DND-41 (cell line): ENCODE measurements around the gene C17orf58.

Experiments used
- ATAC-seq: fragments of 200-7000 bp; cut with Tn5 transposase; 3 replicates; pipeline ENCODE4 v1.9.1; 2021; ENCODE audit warnings: low read depth; ENCODE audit not compliant: insufficient read depth
- DNase-seq: peaks from one replicate; pipeline ENCODE4 v3.0.0-alpha.2; 2020
- H2AFZ ChIP-seq: 2 replicates; pipeline ENCODE4 v1.6.0; 2012; ENCODE audit warnings: low read depth, low read length
- H3K27ac ChIP-seq: 2 replicates; pipeline ENCODE4 v1.5.1; 2012; ENCODE audit warnings: low read length, inconsistent platforms
- H3K27me3 ChIP-seq: fragments of 200-600 bp; sonication (generic); 2 replicates; pipeline ENCODE4 v1.6.0; 2012; ENCODE audit warnings: low read length, mild to moderate bottlenecking, inconsistent platforms; ENCODE audit not compliant: insufficient read depth, poor library complexity
- H3K36me3 ChIP-seq: 2 replicates; pipeline ENCODE4 v1.5.1; 2012; ENCODE audit warnings: low read length, inconsistent platforms; ENCODE audit not compliant: insufficient read depth
- H3K4me1 ChIP-seq: 2 replicates; pipeline ENCODE4 v1.5.1; 2012; ENCODE audit warnings: mild to moderate bottlenecking, low read length; ENCODE audit not compliant: insufficient read depth
- H3K4me2 ChIP-seq: 2 replicates; pipeline ENCODE4 v1.6.0; 2012; ENCODE audit warnings: mild to moderate bottlenecking, moderate library complexity, low read length, inconsistent platforms; ENCODE audit not compliant: insufficient read depth
- H3K4me3 ChIP-seq, 2 experiments: fragments of 200-600 bp in 1 of 2; shearing (Covaris generic) in 1 of 2; 2 replicates each; pipeline ENCODE4 v1.5.1; 2012 to 2016; ENCODE audit warnings: inconsistent platforms in 2 of 2, low read length in 2 of 2, mild to moderate bottlenecking in 2 of 2, low read depth in 1 of 2, moderate library complexity in 1 of 2
- H3K79me2 ChIP-seq: 2 replicates; pipeline ENCODE4 v1.6.0; 2012; ENCODE audit warnings: low read length, inconsistent platforms; ENCODE audit not compliant: insufficient read depth
- H3K9ac ChIP-seq: 2 replicates; pipeline ENCODE4 v1.6.0; 2012; ENCODE audit warnings: low read depth, mild to moderate bottlenecking, inconsistent platforms, low read length, moderate library complexity
- H3K9me3 ChIP-seq: 2 replicates; pipeline ENCODE4 v1.5.1; 2012; ENCODE audit warnings: low read length, moderate library complexity, mild to moderate bottlenecking, inconsistent platforms; ENCODE audit not compliant: insufficient read depth, severe bottlenecking
- H4K20me1 ChIP-seq: 2 replicates; pipeline ENCODE4 v1.6.0; 2012; ENCODE audit warnings: low read length; ENCODE audit not compliant: insufficient read depth
- CTCF ChIP-seq: IDR thresholded peaks from 2 replicates; pipeline ENCODE4 v1.5.1; 2012; ENCODE audit warnings: borderline replicate concordance, low read length, moderate library complexity, mild to moderate bottlenecking; ENCODE audit not compliant: poor library complexity, severe bottlenecking; ENCODE audit errors: extremely low read depth
- EZH2 ChIP-seq: IDR thresholded peaks from 3 replicates; pipeline ENCODE4 v1.6.1; 2012; ENCODE audit warnings: borderline replicate concordance, low read depth, mild to moderate bottlenecking, moderate library complexity, low read length, inconsistent platforms; ENCODE audit not compliant: severe bottlenecking

The C17orf58 gene

GRCh38 chr17:67998466-67998865 lies 2.2 kb upstream of the C17orf58 start:
- ATAC-seq (no peak), DNase-seq (no peak)
- Histone ChIP-seq H3K4me1 (peaks cover 26% of the 10 kb centered on the region), H3K79me2 (no peaks in the 10 kb centered on the region), H3K27ac (no peak overlapping the region), H3K9ac (no peak overlapping the region), H2AFZ (no peak overlapping the region), H3K4me3 (no peak overlapping the region), H3K27me3 (peaks cover 34% of the 10 kb centered on the region), H3K36me3 (no peaks in the 10 kb centered on the region), H3K9me3 (no peaks in the 10 kb centered on the region), H3K4me2 (no peak overlapping the region), H4K20me1 (no peaks in the 10 kb centered on the region)
- TF ChIP-seq EZH2 (no peak), CTCF (no peak)

DNA sequence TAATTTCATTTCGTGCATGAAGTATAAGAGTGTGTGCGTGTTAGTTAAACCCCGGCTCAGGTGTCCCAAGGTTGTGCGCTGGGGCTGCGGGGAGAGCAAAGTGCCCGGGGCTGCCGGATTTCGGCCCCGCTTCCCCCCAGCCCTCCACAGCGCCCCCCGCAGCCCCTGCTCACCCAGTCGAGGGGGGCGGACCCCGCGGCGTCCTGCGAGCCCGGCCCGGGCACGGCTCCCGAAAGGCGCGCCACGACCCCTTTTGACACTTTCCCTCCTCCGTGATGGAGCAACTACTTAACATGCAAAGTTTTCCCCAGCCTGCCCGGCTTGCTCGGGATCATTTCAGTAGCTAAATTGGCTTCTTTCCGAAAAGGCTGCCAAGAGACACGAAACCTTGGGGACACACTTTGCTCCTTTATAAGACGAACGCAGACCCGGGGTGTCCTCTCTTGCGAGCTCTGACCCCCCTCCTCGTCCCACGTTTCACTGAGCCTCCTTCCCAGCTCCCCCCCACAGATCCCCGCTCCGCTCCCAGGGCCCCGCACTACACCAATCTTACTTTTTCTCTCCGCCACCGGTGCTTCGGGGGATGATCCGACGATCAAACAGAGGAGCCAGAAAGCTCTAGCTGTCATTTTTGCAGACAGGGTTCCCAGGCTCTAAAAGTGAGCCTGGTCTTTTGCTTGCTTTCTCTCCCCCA lies 552 bp downstream of the C17orf58 start:
- DNase-seq: no peak
- H3K79me2 ChIP-seq: no peaks in the 10 kb centered on the region
- H4K20me1 ChIP-seq: no peaks in the 10 kb centered on the region
- TF ChIP-seq CTCF: no peak
- TF ChIP-seq EZH2: peak; percentile 96
- H3K4me2 ChIP-seq: peak overlapping the region; percentile 81
- ATAC-seq: peak; percentile 35; the same call in 1 of the 3 replicates
- no peaks in the 10 kb centered on the region for H3K36me3 ChIP-seq
- H3K4me3 ChIP-seq: peak overlapping the region; percentile 25 to 55; a peak in 3 of 4 replicates
- no peaks in the 10 kb centered on the region for H3K9me3 ChIP-seq
- H3K27me3 ChIP-seq: peaks cover 34% of the 10 kb centered on the region
- peak overlapping the region; percentile 44; the same call in 1 of the 2 replicates for H2AFZ ChIP-seq
- peak overlapping the region; percentile 38; the same call in 1 of the 2 replicates for H3K9ac ChIP-seq
- no peak overlapping the region for H3K27ac ChIP-seq
- peaks cover 33% of the 10 kb centered on the region for H3K4me1 ChIP-seq

DNA sequence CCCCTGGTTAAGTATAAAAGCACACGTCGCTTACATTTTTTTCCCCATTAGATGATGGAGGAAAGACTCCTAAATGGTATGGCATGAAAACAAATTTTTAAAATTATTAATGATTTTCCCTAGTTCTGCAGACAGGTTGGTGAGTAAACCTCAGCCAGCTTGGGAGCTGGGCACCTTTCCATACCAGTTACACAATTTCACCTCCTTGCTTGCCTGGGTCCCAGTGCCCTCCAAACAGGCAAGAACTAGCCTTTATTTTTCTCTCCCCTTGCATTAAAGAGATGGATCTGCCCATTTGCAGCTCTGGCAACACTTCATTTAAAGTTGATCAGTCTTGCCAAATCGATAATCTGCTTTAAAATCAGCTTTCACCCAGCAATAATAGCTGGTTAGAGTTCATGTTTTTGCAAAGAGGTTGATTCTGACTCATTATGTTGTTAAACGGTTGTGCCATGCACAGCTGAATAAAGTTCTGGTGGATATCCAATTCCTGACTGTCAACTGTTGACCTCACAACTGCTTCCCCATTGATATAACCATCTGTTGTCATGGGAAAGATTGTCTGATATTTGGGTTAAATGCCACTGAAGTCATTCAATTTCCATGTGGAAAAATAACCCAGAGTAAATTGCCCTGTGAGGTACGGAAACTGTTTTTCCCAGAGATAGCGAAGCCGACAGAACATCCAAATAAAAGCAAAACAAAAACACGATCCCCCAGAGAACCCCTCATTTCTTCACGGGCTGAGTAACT lies 1.3 kb downstream of the C17orf58 start:
- Histone ChIP-seq H3K4me2 (peak overlapping the region; percentile 81), H4K20me1 (no peaks in the 10 kb centered on the region), H3K4me3 (peak overlapping the region; percentile 25 to 55; a peak in 3 of 4 replicates), H3K9me3 (no peaks in the 10 kb centered on the region), H3K36me3 (no peaks in the 10 kb centered on the region), H3K27ac (no peak overlapping the region), H3K27me3 (peaks cover 34% of the 10 kb centered on the region), H3K4me1 (peaks cover 33% of the 10 kb centered on the region), H2AFZ (peak overlapping the region; percentile 15; the same call in 1 of the 2 replicates), H3K9ac (peak overlapping the region; percentile 38; the same call in 1 of the 2 replicates), H3K79me2 (no peaks in the 10 kb centered on the region)
- TF ChIP-seq EZH2: no peak
- TF ChIP-seq CTCF: no peak
- ATAC-seq (no peak), DNase-seq (no peak)
